T-helper 1 cell treated with Interleukin-12 subunit alpha and Interleukin-12 subunit beta and Interleukin-4 antibody, amounts not matched to agents 30 ng/mL and 1 ng/mL, for 36 hours (primary cell): ENCODE measurements around the gene FASTKD3. TPM values are rescaled to one million over a fixed set of nuclear protein-coding genes. Genes with fewer than 3 reads are reported as not detected.
"Not testable (repeated sequence)": the region's sequence is repeated elsewhere in the genome, so short reads cannot be mapped to it uniquely, and the experiment has no call there.

Experiments
- intact Hi-C: fragments of 100-400 bp; cut with micrococcal nuclease; formaldehyde crosslinking; loops from one replicate; pipeline ENCODE4 v1.15.1; 2024
- total RNA-seq: library from RNA; stranded (reverse); gene quantifications from 2 replicates; pipeline ENCODE4 v1.2.3, GENCODE V29; 2022

The FASTKD3 gene, protein sequence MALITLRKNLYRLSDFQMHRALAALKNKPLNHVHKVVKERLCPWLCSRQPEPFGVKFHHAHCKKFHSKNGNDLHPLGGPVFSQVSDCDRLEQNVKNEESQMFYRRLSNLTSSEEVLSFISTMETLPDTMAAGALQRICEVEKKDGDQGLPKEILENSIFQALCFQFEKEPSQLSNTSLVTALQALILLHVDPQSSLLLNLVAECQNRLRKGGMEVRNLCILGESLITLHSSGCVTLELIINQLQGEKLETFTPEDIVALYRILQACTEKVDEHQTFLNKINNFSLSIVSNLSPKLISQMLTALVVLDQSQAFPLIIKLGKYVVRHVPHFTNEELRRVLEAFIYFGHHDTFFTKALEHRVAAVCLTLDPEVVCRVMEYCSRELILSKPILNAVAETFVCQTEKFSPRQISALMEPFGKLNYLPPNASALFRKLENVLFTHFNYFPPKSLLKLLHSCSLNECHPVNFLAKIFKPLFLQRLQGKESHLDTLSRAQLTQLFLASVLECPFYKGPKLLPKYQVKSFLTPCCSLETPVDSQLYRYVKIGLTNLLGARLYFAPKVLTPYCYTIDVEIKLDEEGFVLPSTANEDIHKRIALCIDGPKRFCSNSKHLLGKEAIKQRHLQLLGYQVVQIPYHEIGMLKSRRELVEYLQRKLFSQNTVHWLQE
- 16.4 and 17.7 TPM in 2 replicates for total RNA-seq

DNA sequence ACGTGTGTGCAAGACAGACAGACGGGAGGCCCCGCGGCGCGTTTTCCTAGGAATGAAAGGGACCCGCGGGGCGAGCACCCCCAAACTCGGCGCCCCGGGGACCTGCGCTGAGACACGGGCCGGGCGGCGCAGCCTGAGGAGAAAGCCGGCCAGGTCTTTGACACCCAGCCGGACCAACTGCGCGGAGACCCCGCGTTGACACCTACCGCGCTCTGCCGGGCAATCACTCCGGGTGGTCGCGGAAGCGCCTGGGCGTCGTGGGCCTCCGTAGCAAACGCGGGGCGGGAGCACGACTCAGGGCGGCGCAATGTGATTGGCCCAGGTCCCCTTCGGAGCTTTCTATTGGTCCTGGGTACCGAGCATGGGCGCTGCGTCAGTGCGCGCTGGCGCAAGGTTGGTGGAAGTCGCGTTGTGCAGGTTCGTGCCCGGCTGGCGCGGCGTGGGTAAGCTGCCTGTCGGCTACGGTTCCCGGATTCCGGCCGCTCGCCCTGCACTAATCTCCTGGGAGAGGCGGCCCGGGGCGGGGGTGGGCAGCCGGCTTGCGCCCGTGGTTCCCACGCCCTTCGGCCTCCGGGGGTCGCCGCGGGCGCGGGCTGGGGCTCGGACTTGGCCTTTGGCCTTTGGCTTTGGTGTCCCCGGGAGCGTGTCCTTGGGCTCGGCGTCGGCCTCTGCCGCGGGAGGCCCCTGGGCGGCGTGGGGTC is at the start of gene FASTKD3, which contains the start of gene MTRR:
Gene FASTKD3, minus strand, starts transcription at position 259 of the 701 bp plus-strand sequence. CDS start 948 bp downstream, outside the sequence.
Gene MTRR, plus strand, starts transcription at position 376 of the 701 bp plus-strand sequence. CDS start 1,647 bp downstream, outside the sequence.
- intact Hi-C loops, result loop anchor here (1.0 to 2.0 kb wide), 9 partner anchors 9 to 1491 kb away; partner anchors contain the start of genes MED10, NSUN2 and SRD5A1

DNA sequence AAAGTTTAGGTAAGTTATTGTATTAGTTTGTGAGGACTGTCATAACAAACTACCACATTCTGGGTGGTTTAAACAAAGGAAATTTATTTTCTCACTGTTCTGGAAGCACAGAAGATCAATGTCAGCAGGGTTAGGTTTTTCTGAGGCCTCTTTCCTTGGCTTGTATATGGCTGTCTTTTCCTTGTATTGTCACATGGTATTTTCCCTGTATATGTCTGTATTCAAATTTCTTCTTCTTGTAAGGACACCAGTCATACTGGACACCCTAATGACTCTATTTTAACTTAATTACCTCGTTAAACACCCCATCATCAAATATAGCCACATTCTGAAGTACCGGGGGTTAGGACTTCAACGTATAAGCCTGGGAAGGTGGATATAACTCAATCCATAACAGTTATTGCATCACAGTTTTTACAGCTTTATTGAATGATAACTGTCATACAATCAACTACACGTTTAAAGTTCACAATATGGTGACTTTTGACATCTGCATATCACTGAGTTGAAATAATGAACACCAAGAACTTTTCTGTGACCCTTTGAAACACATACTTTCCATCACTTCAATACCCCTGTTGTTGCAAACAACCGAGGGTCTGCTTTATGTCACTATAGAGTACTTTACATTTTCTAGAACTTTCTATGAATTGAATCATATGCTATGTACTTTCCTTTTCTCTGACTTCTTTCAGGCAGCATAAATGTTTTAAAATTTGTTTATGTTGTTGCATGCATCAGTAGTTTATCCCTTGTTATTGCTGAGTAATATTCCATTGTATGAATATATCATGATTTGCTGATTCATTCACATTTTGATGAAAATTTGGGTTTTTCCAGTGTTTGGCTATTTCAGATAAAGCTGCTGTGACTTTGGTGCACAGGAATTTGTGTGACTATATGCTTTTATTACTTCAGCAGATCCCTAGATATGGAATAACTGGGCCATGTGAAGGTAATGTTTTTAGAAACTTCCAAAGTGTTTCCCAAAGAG is 48.6 kb upstream of the FASTKD3 start:
- intact Hi-C loops, result no loop called here

DNA sequence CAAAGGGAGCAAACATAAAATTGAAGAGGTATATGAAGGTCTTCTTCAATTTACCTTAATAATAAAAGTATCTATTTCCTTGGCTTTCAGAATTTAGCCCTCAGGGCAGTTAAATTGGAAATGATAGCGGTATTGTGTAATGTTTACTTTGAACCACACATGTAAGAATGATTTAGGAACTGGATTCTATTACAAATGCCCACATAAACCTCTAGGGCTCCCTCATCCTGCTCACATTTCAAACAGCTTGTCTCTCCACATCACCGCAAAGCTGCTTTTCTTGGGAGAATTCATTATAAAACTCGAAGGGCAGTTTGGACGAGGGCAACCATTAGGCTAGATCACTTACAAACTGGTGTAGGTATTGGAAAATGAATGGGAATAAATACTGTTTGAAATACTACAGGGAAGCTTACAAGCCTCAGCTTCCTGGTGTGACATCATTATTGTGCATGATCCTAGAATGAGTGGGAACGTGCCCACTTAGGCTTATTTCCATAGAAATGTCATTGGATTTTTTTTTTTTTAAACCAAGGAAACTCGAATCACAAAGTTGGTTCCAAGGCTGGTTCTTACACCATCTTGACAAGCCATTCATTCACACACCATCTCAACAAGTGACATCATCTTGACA is 47.5 kb upstream of the FASTKD3 start:
- intact Hi-C loops, result no loop called here

DNA sequence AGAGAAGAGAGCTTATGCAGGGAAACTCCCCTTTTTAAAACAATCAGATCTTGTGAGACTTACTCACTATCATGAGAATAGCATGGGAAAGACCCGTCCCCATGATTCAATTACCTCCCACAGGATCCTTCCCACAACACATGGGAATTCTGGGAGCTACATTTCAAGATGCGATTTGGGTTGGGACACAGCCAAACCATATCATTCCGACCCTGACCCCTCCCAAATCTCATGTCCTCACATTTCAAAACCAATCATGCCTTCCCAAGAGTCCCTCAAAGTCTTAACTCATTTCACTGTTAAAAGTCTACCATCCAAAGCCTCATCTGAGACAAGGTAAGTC is 42.6 kb upstream of the FASTKD3 start:
- intact Hi-C loops, result not testable (repeated sequence)

DNA sequence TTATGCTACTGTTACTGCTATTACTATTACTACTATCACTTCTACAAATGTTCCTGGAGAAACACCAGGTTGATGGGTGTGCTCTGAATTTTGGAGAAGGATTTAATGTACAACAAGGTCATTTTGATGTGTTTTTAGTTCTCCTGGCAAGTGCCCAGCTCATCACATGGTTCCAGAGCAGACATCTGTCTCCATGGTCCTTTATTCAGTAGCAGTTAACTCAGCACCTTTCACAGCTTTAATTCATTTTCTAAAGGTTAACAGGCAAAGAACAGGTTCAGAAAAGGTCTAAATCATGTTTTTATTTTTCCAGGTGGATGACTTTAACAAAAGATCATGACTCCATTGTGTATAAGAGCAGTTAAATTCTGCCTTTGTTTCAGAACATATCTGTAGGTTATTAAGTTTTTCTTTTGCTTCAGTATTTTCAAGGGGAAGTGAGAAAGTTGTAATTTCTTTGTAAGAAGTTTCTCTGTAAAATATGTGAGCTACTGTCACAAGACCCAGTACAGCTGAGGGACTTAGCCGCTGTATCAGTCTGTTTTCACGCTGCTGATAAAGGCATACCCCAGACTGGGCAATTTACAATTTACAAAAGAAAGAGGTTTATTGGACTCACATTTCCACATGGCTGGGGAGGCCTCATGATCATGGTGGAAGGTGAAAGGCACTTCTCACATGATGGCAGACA is 42.1 kb upstream of the FASTKD3 start:
- intact Hi-C loops, result no loop called here

DNA sequence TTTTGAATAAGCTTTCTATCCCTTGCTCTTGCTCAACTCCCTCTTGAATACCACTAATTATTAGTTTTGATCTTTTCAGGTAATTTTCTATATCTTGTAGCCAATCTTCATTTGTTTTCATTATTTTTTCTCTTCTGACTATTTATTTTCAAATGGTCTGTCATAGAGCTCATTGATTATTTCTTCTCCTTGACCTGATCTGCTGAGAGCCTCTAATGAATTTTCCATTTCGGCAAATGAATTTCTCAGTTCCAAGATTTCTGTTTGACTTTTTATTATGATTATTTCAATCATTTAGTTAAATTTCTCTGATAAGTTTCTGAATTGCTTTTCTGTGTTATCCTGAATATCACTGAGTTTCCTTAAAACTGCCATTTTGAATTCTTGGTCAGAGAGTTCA is 39.5 kb upstream of the FASTKD3 start:
- intact Hi-C loops, result no loop called here

DNA sequence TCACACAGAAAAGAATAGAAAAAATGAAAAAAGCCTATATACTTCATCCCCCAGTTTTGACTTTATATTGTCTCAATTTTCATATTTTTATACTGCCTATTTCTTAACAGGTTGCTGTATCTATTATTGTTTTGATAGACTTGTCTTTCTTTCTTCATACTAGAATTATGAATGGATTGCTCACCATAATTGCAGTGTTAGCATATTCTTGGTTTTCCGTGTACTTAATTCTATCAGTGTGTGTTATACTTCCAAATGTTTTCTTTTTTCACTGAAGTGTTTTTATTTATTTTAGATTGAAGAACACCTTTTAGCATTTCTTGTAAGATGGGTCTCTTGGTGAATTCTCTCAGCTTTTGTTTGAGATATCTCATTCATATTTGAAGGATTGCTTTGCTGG is 38.8 kb upstream of the FASTKD3 start:
- intact Hi-C loops, result no loop called here

DNA sequence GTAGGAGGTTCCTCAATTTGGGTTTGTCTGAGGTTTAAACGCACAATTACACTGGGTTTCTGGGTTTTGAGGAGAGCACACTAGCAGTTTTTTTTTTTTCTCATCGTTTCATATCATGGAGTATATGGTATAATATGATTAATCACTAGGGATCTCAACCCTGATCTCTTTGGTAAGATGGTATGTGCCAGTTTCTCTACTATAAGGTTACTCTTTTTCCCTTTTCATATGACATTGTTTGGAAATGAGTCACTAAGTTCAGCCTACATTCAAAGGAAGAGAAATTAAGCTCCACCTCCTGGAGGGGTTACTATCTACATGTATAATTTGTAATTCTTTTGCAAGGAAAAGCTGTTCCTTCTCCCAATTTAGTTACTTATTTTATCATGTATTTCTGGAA is 35.3 kb upstream of the FASTKD3 start:
- intact Hi-C loops, result no loop called here

DNA sequence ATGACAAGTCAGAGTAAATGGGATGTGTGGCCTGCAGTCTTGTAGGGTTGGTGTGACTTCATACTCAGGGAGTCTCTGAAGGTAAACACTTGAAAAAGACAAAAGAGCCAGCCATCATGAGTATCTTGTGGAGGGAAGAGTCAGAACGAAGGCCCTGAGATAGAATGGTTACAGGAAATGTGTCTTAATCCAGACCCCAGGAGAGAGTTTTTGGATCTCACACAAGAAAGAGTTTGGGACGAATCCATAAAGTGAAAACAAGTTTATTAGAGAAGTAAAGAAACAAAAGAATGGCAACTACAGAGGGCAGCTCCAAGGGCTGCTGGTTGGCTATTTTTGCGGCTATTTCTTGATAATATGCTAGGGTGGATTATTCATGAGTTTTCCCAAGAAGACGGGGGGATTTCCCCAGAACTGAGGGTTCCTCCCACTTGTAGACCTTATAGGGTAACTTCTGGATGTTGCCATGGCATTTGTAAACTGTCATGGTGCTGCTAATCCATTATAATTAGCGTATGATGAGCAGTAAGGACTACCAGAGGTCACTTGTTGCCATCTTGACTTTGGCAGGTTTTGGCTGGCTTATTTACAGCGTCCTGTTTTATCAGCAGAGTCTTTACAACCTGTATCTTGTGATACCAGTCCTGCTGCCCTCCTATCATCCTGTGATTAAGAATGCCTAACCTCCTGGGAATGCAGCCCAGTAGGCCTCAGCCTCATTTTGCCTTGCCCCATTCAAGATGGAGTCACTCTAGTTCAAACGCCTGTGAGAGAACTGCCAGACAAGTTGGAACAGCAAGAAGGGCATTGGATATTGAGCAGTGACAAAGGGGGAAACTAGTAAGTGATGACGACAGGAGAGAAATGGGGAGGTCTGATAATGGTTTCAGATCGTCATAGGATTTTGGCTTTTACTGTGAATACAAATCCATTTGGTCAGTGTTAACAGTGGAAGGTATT is 34.1 kb upstream of the FASTKD3 start:
- intact Hi-C loops, result no loop called here

DNA sequence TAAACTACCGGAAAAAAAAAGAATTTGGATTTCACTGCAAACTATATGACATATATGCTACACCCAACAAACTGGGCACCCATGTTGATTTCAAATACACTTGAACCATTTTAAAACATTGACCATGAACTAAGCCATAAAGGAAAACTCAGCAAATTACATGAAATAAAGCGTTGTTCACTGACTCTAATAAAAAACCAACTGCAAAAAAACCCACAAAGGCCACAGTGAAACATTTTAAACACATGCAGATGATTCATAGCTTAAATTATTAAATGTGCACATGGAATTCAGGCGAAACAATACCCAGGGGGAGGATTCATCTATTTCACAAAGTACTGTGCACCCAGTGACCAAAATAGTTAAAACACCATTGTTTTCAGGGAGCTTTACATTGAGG is 33.4 kb upstream of the FASTKD3 start:
- intact Hi-C loops, result no loop called here

DNA sequence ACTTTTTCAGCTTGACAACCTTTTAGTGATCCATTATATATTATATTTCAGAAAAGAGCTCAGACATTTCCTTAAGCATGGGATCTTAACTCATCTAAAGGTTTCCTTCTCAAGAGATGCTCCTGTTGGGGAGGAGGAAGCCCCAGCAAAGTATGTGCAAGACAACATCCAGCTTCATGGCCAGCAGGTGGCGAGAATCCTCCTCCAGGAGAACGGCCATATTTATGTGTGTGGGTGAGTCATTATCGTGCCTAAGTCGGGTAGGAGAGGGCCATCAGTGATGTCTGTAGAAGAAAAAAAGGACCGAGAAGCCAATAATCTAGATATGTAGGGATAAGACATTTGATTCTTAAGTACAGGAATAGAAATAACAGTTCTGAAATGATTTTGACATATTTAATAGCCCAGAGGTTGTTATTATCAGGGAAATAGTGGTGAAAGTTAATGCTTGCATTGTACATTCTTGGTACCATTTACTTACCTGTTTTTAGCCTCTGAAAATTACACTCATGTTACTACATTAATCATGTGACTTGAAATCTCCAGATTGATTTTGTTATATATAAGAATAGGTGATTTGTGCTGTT is 28.3 kb upstream of the FASTKD3 start:
- intact Hi-C loops, result no loop called here

DNA sequence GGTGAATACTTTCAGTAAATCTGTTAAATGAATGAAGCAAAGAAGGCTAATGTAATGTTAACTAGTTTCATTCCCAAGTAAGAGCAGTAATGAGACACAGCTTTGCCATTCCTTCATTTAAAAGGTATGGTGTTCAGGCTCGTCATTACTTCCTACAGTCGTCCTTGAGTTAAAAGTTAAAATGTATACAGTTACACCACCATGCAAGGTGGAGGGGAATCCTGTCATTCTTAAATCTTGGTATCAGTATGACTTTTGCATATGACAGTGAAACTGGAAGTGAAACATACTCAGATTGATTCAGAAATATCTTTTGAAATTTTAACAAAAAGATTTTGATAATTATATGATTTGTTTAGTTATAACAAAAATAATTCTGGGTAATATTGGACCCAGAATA is 26.0 kb upstream of the FASTKD3 start:
- intact Hi-C loops, result loop anchor here (1.0 kb wide), 2 partner anchors 17 to 26 kb away; partner anchors contain the start of genes FASTKD3 and MTRR

DNA sequence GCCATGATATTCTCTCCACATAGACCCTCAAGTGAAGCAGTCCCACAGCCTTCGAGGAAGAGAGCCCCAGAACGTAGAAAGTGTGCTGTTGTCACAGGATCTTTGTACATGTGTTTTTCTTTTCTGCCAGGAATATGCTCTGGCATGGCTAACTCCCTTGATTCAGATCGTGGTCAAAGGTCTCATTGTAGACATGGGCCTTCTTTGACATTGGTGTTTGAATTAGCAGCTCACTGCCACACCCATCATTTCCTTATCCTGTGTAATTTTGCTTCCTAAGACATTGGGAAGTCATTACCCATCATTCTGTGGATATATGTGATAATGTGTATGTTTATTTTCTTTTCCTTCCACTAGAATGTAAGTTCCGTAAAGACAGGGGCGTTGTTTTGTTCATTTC is 25.6 kb upstream of the FASTKD3 start:
- intact Hi-C loops, result no loop called here

DNA sequence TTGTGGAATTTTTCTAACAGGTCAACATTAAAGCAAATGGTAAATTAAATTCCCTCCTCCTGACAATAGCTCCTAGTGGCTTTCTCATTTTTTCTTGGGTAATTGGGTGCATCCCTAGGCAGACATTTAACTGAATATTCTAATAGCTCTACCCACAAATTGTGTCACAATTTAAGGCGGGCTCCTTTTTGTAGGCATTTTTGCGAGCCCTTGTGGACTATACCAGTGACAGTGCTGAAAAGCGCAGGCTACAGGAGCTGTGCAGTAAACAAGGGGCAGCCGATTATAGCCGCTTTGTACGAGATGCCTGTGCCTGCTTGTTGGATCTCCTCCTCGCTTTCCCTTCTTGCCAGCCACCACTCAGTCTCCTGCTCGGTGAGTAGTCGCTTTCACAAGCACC is 20.1 kb upstream of the FASTKD3 start:
- intact Hi-C loops, result no loop called here

DNA sequence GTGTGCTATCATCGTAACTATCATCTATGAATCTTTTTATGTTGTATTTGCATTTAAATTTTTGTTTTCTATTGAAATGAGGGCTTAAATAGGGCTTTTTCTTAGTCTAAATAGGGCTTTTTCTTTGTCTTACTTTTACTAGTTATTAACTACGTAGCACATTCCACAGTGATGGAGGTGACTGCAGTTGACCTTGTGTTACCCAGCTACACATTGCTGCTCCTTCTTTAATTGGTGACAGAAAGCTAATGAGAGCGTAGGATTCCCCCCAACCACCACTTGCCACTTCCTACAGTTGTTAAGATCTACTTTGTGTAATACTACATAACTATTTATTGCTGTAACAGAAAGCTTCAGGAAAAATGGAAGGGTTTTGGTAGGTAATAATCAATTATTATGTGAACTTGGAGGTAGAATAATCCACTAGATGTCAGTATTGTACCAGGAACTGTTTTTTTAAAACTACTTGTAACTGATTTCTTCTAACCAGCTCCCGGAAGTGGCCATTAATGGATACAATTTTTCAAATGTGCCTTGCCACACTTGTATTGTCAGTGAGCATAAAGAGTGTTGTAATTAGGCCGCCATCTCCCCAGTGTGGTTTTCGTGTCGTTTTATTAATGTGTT is 18.1 kb upstream of the FASTKD3 start:
- intact Hi-C loops, result loop anchor here (2.0 kb wide), 2 partner anchors 18 to 1322 kb away; partner anchors contain the start of genes FASTKD3 and MTRR

DNA sequence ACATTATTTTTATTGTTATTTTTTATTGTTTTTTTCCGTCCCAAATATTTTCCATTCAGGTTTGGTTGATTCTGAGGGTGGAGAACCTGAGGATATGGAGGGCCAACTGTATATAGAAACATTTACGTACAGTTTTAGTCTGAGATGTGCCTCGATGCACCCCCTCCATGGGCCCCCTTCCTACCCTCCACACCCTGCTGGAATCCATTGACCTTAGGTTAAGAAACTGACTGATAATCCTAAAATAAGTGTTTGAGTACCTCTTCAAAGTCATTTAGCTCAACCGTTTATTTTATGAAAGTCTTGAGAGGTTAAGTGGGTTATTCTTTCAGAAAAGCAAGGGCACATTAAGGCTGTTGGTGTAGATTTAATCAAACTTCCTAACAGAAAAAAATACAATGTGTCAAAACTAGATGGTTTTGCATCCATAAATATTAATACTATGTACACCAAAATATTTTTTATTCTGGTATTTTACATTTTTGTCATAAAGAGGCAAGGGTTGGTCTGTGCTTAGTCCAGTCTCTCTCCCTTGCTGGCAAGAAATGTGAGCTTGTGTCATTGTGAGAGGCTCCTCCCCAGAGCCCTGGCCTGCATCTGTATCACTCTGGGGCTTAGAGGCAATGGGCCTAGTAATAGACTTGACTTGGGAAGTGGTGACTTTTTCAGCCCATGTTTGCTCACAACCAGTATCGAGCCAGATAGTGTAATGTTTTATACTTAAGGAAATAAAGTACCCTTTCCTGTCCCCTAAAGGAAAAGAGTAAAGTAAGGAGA is 15.8 kb upstream of the FASTKD3 start:
- intact Hi-C loops, result no loop called here

DNA sequence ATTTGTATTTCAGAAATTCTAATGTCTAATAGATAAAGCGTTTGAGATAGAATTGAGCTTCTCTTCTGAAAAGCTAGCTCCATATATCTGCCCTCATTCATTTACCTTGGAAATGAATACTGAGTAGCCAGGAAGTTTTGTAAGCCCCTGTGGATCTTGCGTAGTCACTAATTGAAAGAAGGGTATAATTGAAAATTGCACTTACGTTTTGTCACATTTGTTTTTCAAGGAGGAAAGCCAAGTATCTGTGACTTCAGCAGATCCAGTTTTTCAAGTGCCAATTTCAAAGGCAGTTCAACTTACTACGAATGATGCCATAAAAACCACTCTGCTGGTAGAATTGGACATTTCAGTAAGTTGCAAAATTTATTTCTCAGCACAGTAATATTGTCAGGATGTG is 14.1 kb upstream of the FASTKD3 start:
- intact Hi-C loops, result no loop called here
